PC-3 (cell line): ENCODE measurements around the gene CXCL5. TPM values are rescaled to one million over a fixed set of nuclear protein-coding genes. Genes with fewer than 3 reads are reported as not detected.

ENCODE experiments used
- ATAC-seq: fragments of 200-7000 bp; cut with Tn5 transposase; 2 replicates; pipeline ENCODE4 v1.9.1; 2020; ENCODE audit warnings: mild to moderate bottlenecking, moderate library complexity
- BruUV-seq: library from RNA; stranded (reverse); fragments of 400-500 nt; replicated peaks from 2 replicates; lab custom pipeline; 2021; lab: Mats Ljungman, UMichigan
- CTCF ChIA-PET: fragments of 300-600 bp; sonication (Branson Sonifier 250); formaldehyde crosslinking; loops from one replicate; lab custom pipeline; 2022; ENCODE audit warnings: antibody characterized with exemption; lab: Charles Lee
- POLR2A ChIA-PET: fragments of 300-600 bp; sonication (Branson Sonifier 250); formaldehyde crosslinking; loops from one replicate; lab custom pipeline; 2022; ENCODE audit warnings: antibody characterized with exemption; ENCODE audit not compliant: unreplicated experiment; lab: Charles Lee
- DNase-seq: peaks from one replicate; pipeline ENCODE4 v3.0.0-alpha.2; 2015
- H2AFZ ChIP-seq: fragments of 300-600 bp; sonication (generic); 2 replicates; pipeline ENCODE4 v1.6.0; 2016; ENCODE audit warnings: antibody characterized with exemption, low read length
- H3F3A ChIP-seq: fragments of 300-600 bp; sonication (generic); one replicate; pipeline ENCODE4 v1.6.0; 2017; ENCODE audit warnings: antibody characterized with exemption, low read length, control low read depth, mild to moderate bottlenecking; ENCODE audit not compliant: unreplicated experiment
- H3K27ac ChIP-seq: fragments of 300-600 bp; sonication (generic); 2 replicates; pipeline ENCODE4 v1.5.1; 2016; ENCODE audit warnings: mild to moderate bottlenecking, low read length
- H3K27me3 ChIP-seq: fragments of 300-600 bp; sonication (generic); 2 replicates; pipeline ENCODE4 v1.6.1; 2016; ENCODE audit warnings: low read length, mixed read lengths
- H3K36me3 ChIP-seq: fragments of 300-600 bp; sonication (generic); 2 replicates; pipeline ENCODE4 v1.6.1; 2016; ENCODE audit warnings: low read depth, mixed run types, low read length, mixed read lengths
- H3K4me1 ChIP-seq: fragments of 300-600 bp; sonication (generic); 2 replicates; pipeline ENCODE4 v1.5.1; 2016; ENCODE audit warnings: low read length; ENCODE audit not compliant: insufficient read depth
- H3K4me2 ChIP-seq: fragments of 300-600 bp; sonication (generic); 2 replicates; pipeline ENCODE4 v1.6.0; 2016; ENCODE audit warnings: low read length
- H3K4me3 ChIP-seq: fragments of 300-600 bp; sonication (generic); 2 replicates; pipeline ENCODE4 v1.5.1; 2016; ENCODE audit warnings: mild to moderate bottlenecking, low read length, mixed read lengths
- H3K79me2 ChIP-seq: fragments of 300-600 bp; sonication (generic); 2 replicates; pipeline ENCODE4 v1.6.1; 2017; ENCODE audit warnings: low read length, mixed read lengths
- H3K9ac ChIP-seq: fragments of 300-600 bp; sonication (generic); 2 replicates; pipeline ENCODE4 v1.6.0; 2016; ENCODE audit warnings: mild to moderate bottlenecking, low read length
- H3K9me2 ChIP-seq: fragments of 300-600 bp; sonication (generic); replicated peaks from 2 replicates; pipeline ENCODE4 v1.6.1; 2016; ENCODE audit warnings: mixed run types, low read length, mixed read lengths
- H3K9me3 ChIP-seq: fragments of 300-600 bp; sonication (generic); 2 replicates; pipeline ENCODE4 v1.6.1; 2016; ENCODE audit warnings: low read length, mixed read lengths
- H4K20me1 ChIP-seq: fragments of 300-600 bp; sonication (generic); 2 replicates; pipeline ENCODE4 v1.6.1; 2016; ENCODE audit warnings: low read length, mixed read lengths
- CTCF ChIP-seq: fragments of 300-600 bp; sonication (generic); conservative IDR thresholded peaks from 2 replicates; pipeline ENCODE4 v1.5.1; 2017; ENCODE audit warnings: antibody characterized with exemption, low read depth, mild to moderate bottlenecking, low read length
- EZH2 ChIP-seq: fragments of 300-600 bp; sonication (generic); IDR thresholded peaks from one replicate; pipeline ENCODE4 v1.6.1; 2017; ENCODE audit warnings: antibody characterized with exemption, mild to moderate bottlenecking, low read length; ENCODE audit not compliant: unreplicated experiment
- EZH2phosphoT487 ChIP-seq: fragments of 300-600 bp; sonication (generic); IDR thresholded peaks from 2 replicates; pipeline ENCODE4 v1.6.1; 2018; ENCODE audit warnings: mild to moderate bottlenecking, antibody characterized with exemption, low read length, borderline replicate concordance
- intact Hi-C: fragments of 100-400 bp; cut with micrococcal nuclease; formaldehyde crosslinking; loops from 2 replicates; pipeline ENCODE4 v1.9.0; 2023
- total RNA-seq: library from RNA; depleted of rRNA; stranded (reverse); fragments of >200 nt; gene quantifications from 2 replicates; pipeline ENCODE4 v1.2.3, GENCODE V29; 2014

Gene CXCL5
- total RNA-seq, 1 experiment from 2014 or later = 0.55 TPM

- Histone ChIP-seq H3F3A (no peaks in the 10 kb centered on the region), H3K9me3 (peaks cover 9% of the 10 kb centered on the region; the same call in 1 of the 2 replicates), H3K9me2 (no peaks in the 10 kb centered on the region), H3K9ac (no peak overlapping the region), H3K79me2 (no peaks in the 10 kb centered on the region), H3K4me2 (peak overlapping the region; percentile 58; the same call in 1 of the 2 replicates), H3K4me1 (peaks cover 18% of the 10 kb centered on the region), H4K20me1 (no peaks in the 10 kb centered on the region), H3K36me3 (no peaks in the 10 kb centered on the region; the same call in 1 of the 2 replicates), H3K27ac (no peak overlapping the region), H3K4me3 (no peak overlapping the region), H3K27me3 (no peaks in the 10 kb centered on the region), H2AFZ (peak overlapping the region; percentile 46; the same call in 1 of the 2 replicates)
- intact Hi-C loops = no loop called here
- ChIA-PET POLR2A (no interaction called here), CTCF (no interaction called here)
- ATAC-seq = no peak
- no peak for DNase-seq
- no peak for TF ChIP-seq CTCF
- BruUV-seq = no TSS peak
Measured at GRCh38 chr4:74045772-74046171, 47.3 kb upstream of the CXCL5 start.

- H3K27ac ChIP-seq = peak overlapping the region; percentile 8; the same call in 1 of the 2 replicates
- no peaks in the 10 kb centered on the region for H3K27me3 ChIP-seq
- no peak for DNase-seq
- peak overlapping the region; percentile 18 for H3K4me3 ChIP-seq
- ATAC-seq = peak; percentile 68
- ChIA-PET POLR2A (no interaction called here), CTCF (no interaction called here)
- H3F3A ChIP-seq = no peaks in the 10 kb centered on the region
- intact Hi-C loops = no loop called here
- H3K4me1 ChIP-seq = peaks cover 18% of the 10 kb centered on the region
- peaks cover 9% of the 10 kb centered on the region; the same call in 1 of the 2 replicates for H3K9me3 ChIP-seq
- peak overlapping the region; percentile 46 for H2AFZ ChIP-seq
- no peaks in the 10 kb centered on the region; the same call in 1 of the 2 replicates for H3K36me3 ChIP-seq
- H3K79me2 ChIP-seq = no peaks in the 10 kb centered on the region
- H3K9me2 ChIP-seq = no peaks in the 10 kb centered on the region
- no peak overlapping the region for H3K9ac ChIP-seq
- H3K4me2 ChIP-seq = peak overlapping the region; percentile 58
- no peak for TF ChIP-seq CTCF
- no peak for TF ChIP-seq EZH2phosphoT487
- no peak for TF ChIP-seq EZH2
- BruUV-seq = no TSS peak
- no peaks in the 10 kb centered on the region for H4K20me1 ChIP-seq
Measured at GRCh38 chr4:74045247-74045646, 46.8 kb upstream of the CXCL5 start.

- Histone ChIP-seq H3K36me3 (no peaks in the 10 kb centered on the region; the same call in 1 of the 2 replicates), H3F3A (no peaks in the 10 kb centered on the region)
- peak; percentile 59 for ATAC-seq
Measured at GRCh38 chr4:74044677-74045076, 46.2 kb upstream of the CXCL5 start.

More at GRCh38 chr4:74044677-74045076, 46.2 kb upstream of the CXCL5 start:
- ChIA-PET POLR2A (interaction anchor here (0.6 kb wide), 1 partner anchor 9 kb away, joined by 5 read pairs; no protein-coding TSS in a partner anchor), CTCF (interaction anchor here (0.5 kb wide), 1 partner anchor 121 kb away, joined by 3 read pairs; no protein-coding TSS in a partner anchor)
- Histone ChIP-seq H3K79me2 (no peaks in the 10 kb centered on the region), H3K27ac (peak overlapping the region; percentile 8; the same call in 1 of the 2 replicates), H3K27me3 (no peaks in the 10 kb centered on the region), H2AFZ (peak overlapping the region; percentile 46), H3K4me1 (peaks cover 20% of the 10 kb centered on the region), H3K9me2 (no peaks in the 10 kb centered on the region), H3K9ac (no peak overlapping the region), H3K4me2 (peak overlapping the region; percentile 58), H3K4me3 (peak overlapping the region; percentile 18; the same call in 1 of the 2 replicates), H4K20me1 (no peaks in the 10 kb centered on the region), H3K9me3 (peaks cover 9% of the 10 kb centered on the region; the same call in 1 of the 2 replicates)
- no TSS peak for BruUV-seq
- intact Hi-C loops = no loop called here
- TF ChIP-seq EZH2phosphoT487 (no peak), CTCF (no peak), EZH2 (no peak)
- peak; percentile 74 for DNase-seq
